GM10248 (cell line): ENCODE results near the gene CAMKK2.

Experiments
- CTCF ChIA-PET: fragments of 300-600 bp; sonication (Branson Sonifier 250); formaldehyde crosslinking; extraction: SDS; loops from one replicate; lab custom pipeline; 2021; ENCODE audit warnings: antibody characterized with exemption; lab: Yijun Ruan, JAX
- POLR2A ChIA-PET: fragments of 350-650 bp; sonication (Branson Sonifier 250); formaldehyde crosslinking; extraction: SDS; loops from one replicate; lab custom pipeline; 2020; ENCODE audit warnings: antibody characterized with exemption; lab: Yijun Ruan, JAX
- DNase-seq: peaks from one replicate; pipeline ENCODE4 v3.0.0; 2012; ENCODE audit errors: extremely low spot score
- TF ChIP-seq, protein P1 (sequence below): IDR thresholded peaks from 2 replicates; pipeline ENCODE4 v1.5.1; 2012; ENCODE audit warnings: mild to moderate bottlenecking, low read depth; ENCODE audit errors: extremely low read depth, missing control alignments, control extremely low read depth

The CAMKK2 gene

GRCh38 chr12:121295116-121295745, 1.3 kb downstream of the CAMKK2 start:
- TF ChIP-seq, protein P1, sequence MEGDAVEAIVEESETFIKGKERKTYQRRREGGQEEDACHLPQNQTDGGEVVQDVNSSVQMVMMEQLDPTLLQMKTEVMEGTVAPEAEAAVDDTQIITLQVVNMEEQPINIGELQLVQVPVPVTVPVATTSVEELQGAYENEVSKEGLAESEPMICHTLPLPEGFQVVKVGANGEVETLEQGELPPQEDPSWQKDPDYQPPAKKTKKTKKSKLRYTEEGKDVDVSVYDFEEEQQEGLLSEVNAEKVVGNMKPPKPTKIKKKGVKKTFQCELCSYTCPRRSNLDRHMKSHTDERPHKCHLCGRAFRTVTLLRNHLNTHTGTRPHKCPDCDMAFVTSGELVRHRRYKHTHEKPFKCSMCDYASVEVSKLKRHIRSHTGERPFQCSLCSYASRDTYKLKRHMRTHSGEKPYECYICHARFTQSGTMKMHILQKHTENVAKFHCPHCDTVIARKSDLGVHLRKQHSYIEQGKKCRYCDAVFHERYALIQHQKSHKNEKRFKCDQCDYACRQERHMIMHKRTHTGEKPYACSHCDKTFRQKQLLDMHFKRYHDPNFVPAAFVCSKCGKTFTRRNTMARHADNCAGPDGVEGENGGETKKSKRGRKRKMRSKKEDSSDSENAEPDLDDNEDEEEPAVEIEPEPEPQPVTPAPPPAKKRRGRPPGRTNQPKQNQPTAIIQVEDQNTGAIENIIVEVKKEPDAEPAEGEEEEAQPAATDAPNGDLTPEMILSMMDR = no peak
- no peak for DNase-seq
- ChIA-PET CTCF (interaction anchor here (0.9 to 1.5 kb wide), 5 partner anchors 9 to 48 kb away, joined by 3 to 5 read pairs (median 3); no protein-coding TSS in a partner anchor), POLR2A (no interaction called here)

GRCh38 chr12:121294151-121294889, 2.2 kb downstream of the CAMKK2 start:
- TF ChIP-seq, protein P1 = no peak
- ChIA-PET POLR2A (no interaction called here), CTCF (interaction anchor here (1.1 kb wide), 1 partner anchor 37 kb away, joined by 3 read pairs; no protein-coding TSS in a partner anchor)
- no peak for DNase-seq

DNA sequence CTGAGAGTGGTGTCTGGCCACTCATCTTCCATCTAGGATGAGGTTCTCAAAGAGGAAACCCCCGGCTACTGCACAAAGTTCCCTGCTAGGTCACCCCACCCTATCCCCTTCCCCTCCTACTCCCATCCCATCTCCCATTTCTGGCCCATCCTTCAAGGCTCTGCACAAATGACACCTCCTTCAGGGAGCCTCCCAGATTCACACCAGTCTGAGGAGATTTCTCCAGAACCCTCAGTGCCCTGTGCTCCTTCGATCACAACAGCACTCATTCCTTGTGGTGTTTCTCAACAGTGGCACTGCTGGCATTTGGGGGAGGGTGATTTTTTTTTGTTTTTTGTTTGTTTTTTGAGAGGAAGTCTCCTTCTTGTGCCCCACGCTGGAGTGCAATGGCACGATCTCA, 2.9 kb downstream of the CAMKK2 start:
- DNase-seq = no peak
- TF ChIP-seq, protein P1 = no peak
- CTCF ChIA-PET = no interaction called here
- POLR2A ChIA-PET = no interaction called here

DNA sequence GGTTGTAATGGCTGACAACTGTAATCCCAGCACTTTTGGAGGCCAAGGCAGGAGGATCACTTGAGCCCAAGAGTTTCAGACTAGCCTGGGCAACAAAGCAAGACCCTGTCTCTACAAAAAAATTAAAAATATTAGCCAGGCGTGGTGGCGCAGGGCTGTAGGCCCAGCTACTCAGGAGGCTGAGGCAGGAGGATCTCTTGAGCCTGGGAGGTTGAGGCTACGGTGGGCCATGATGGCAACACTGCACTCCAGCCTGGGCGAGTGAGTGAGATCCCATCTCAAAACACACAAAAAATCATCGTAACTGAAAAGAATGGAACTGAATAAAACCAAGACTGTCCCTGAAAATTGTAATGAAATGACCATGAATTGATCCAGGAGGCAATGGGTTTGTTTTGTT, 6.1 kb downstream of the CAMKK2 start:
- TF ChIP-seq, protein P1 = no peak
- ChIA-PET POLR2A (no interaction called here), CTCF (no interaction called here)

DNA sequence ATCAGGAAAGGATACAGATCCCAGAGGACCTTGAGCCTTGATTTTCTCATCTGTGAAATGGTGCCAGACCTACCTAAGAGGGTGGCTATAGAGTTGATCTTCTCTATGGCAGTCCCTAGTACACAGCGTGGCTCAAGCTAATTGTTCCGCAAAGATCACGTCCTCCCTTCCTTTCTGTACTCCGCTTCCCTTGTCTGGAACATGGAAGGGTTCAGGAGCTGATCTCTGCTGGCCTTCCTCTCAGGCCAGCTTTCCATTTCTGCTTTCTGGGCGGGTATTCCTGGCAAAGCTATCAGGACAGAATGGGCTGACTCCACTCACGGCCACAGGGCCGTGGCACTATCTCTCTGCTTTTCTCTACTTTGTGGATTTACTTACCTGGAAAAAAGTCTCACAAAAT, 6.5 kb downstream of the CAMKK2 start:
- CTCF ChIA-PET = interaction anchor here (0.7 kb wide), 1 partner anchor 86 kb away, joined by 3 read pairs; no protein-coding TSS in a partner anchor
- POLR2A ChIA-PET = no interaction called here
- TF ChIP-seq, protein P1 = no peak
- no peak for DNase-seq

More for the DNA sequence above, 6.1 kb downstream of the CAMKK2 start:
- DNase-seq = no peak

DNA sequence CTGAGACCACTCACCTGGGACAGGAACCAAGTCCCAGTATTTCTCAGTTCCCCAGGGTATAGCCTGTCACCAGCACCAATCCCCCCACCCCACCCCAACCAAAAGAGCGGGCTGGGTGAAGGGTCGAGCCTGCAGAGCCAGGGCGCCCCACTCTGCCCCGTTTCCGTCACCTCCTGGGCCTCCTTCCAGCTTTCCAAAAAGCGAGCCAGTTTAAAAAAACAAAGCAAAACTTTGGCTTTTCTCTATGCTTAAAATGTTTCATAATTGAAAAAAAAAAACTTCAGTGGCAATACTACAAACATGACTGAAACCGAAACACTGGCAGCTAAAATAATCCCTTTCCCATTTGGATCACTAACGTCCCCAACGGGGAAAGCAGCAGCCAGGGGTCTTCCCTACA, 7.5 kb downstream of the CAMKK2 start:
- no peak for DNase-seq
- CTCF ChIA-PET = interaction anchor here (0.7 to 1.6 kb wide), 4 partner anchors 11 to 168 kb away, joined by 3 to 5 read pairs (median 3); no protein-coding TSS in a partner anchor
- POLR2A ChIA-PET = interaction anchor here (0.7 kb wide), 1 partner anchor 78 kb away, joined by 3 read pairs; no protein-coding TSS in a partner anchor
- TF ChIP-seq, protein P1 = no peak
